AG04450 (cell line): ENCODE data around the gene RNF6. TPM values are rescaled to one million over a fixed set of nuclear protein-coding genes. Genes with fewer than 3 reads are reported as not detected.

Experiments
- CTCF ChIA-PET: fragments of 300-600, 350-600 bp; formaldehyde crosslinking; extraction: SDS; loops from one replicate; lab custom pipeline; 2022; ENCODE audit warnings: antibody characterized with exemption, inconsistent platforms; lab: Charles Lee
- POLR2A ChIA-PET: fragments of 350-600 bp; formaldehyde crosslinking; extraction: SDS; loops from one replicate; lab custom pipeline; 2021; ENCODE audit warnings: antibody characterized with exemption, inconsistent platforms; lab: Yijun Ruan, JAX
- DNase-seq: peaks from one replicate; pipeline ENCODE4 v3.0.0-alpha.2; 2011; ENCODE audit warnings: low read depth, low spot score
- H3K27ac ChIP-seq: one replicate; pipeline ENCODE4 v1.5.1; 2012; ENCODE audit warnings: low read depth, low read length, control low read depth
- H3K27me3 ChIP-seq: one replicate; pipeline ENCODE4 v1.6.0; 2012; ENCODE audit warnings: low read length; ENCODE audit not compliant: control insufficient read depth, insufficient read depth
- H3K4me3 ChIP-seq: 2 replicates; pipeline ENCODE4 v1.5.1; 2011; ENCODE audit warnings: mild to moderate bottlenecking, low read depth, low read length, control low read depth
- H3K9me3 ChIP-seq: 2 replicates; pipeline ENCODE4 v1.5.1; 2012; ENCODE audit warnings: low read length; ENCODE audit not compliant: control insufficient read depth, insufficient read depth
- CTCF ChIP-seq: IDR thresholded peaks from 2 replicates; pipeline ENCODE4 v1.5.1; 2011; ENCODE audit warnings: low read depth, low read length, control low read depth, inconsistent platforms
- polyA plus RNA-seq: library from polyadenylated mRNA; depleted of rRNA; stranded (reverse); fragments of >200 nt; gene quantifications from 2 replicates; pipeline ENCODE4 v1.2.3, GENCODE V29; 2011

The RNF6 gene
- polyA plus RNA-seq, 1 experiment = 42.5 TPM

- no peak for DNase-seq
- no peak for TF ChIP-seq CTCF
- H3K27ac ChIP-seq = no peak overlapping the region
- H3K9me3 ChIP-seq = no peaks in the 10 kb centered on the region; the same call in 1 of the 2 replicates
- peak overlapping the region; percentile 86 for H3K4me3 ChIP-seq
- CTCF ChIA-PET = interaction anchor here (0.6 to 4.2 kb wide), 5 partner anchors 35 to 478 kb away, joined by 3 to 23 read pairs (median 10); no protein-coding TSS in a partner anchor
- H3K27me3 ChIP-seq = no peaks in the 10 kb centered on the region
- POLR2A ChIA-PET = interaction anchor here (1.5 kb wide), 1 partner anchor 18 kb away, joined by 3 read pairs; no protein-coding TSS in a partner anchor
These were observed 1.5 kb downstream of the RNF6 start for GRCh38 chr13:26220575-26220974.

- TF ChIP-seq CTCF = no peak
- no peak overlapping the region for H3K4me3 ChIP-seq
- ChIA-PET CTCF (interaction anchor here (2.0 to 4.2 kb wide), 4 partner anchors 34 to 479 kb away, joined by 5 to 23 read pairs (median 12); no protein-coding TSS in a partner anchor), POLR2A (no interaction called here)
- H3K27me3 ChIP-seq = no peaks in the 10 kb centered on the region
- DNase-seq = no peak
- H3K9me3 ChIP-seq = no peaks in the 10 kb centered on the region; the same call in 1 of the 2 replicates
- no peak overlapping the region for H3K27ac ChIP-seq
These were observed 2.4 kb downstream of the RNF6 start for GRCh38 chr13:26219726-26220125.

- ChIA-PET POLR2A (no interaction called here), CTCF (interaction anchor here (1.8 to 4.4 kb wide), 3 partner anchors 31 to 482 kb away, joined by 5 to 27 read pairs (median 8); no protein-coding TSS in a partner anchor)
- H3K4me3 ChIP-seq = no peak overlapping the region
- no peak for DNase-seq
- no peak for TF ChIP-seq CTCF
- H3K9me3 ChIP-seq = no peaks in the 10 kb centered on the region
- H3K27me3 ChIP-seq = no peaks in the 10 kb centered on the region
- no peak overlapping the region for H3K27ac ChIP-seq
These were observed 6.1 kb downstream of the RNF6 start for GRCh38 chr13:26216042-26216441.

GRCh38 chr13:26213982-26214381, 8.1 kb downstream of the RNF6 start:
- CTCF ChIA-PET = no interaction called here
- no peaks in the 10 kb centered on the region for H3K27me3 ChIP-seq
- H3K9me3 ChIP-seq = no peaks in the 10 kb centered on the region
- no peak for TF ChIP-seq CTCF
- POLR2A ChIA-PET = interaction anchor here (1.4 kb wide), 1 partner anchor 8 kb away, joined by 4 read pairs; the partner anchor contains the start of gene RNF6
- no peak overlapping the region for H3K4me3 ChIP-seq
- no peak overlapping the region for H3K27ac ChIP-seq
- DNase-seq = no peak

GRCh38 chr13:26213345-26213744, 8.8 kb downstream of the RNF6 start:
- no peak for TF ChIP-seq CTCF

More at GRCh38 chr13:26213345-26213744, 8.8 kb downstream of the RNF6 start:
- ChIA-PET POLR2A (interaction anchor here (1.4 kb wide), 1 partner anchor 9 kb away, joined by 4 read pairs; the partner anchor contains the start of gene RNF6), CTCF (no interaction called here)
- DNase-seq = no peak
- H3K9me3 ChIP-seq = no peaks in the 10 kb centered on the region
- no peak overlapping the region for H3K27ac ChIP-seq
- no peak overlapping the region for H3K4me3 ChIP-seq
- H3K27me3 ChIP-seq = no peaks in the 10 kb centered on the region
